Transverse colon (tissue), 4 donors: ENCODE measurements around the gene ZNF701.

ENCODE experiments used
- POLR2A ChIP-seq: fragments of 450-650 bp; IDR thresholded peaks from one replicate; pipeline ENCODE4 v1.6.1; 2016; ENCODE audit warnings: antibody characterized with exemption, mild to moderate bottlenecking, moderate library complexity
- POLR2AphosphoS5 ChIP-seq, 3 donors: sonication (generic); formaldehyde crosslinking; IDR thresholded peaks; one replicate each; pipeline ENCODE4 v1.6.1; 2016; ENCODE audit warnings: antibody characterized with exemption in 3 of 3
- TF ChIP-seq, protein P1 (sequence below), 5 experiments: fragments of 200-600 bp in 3 of 5; fragments of 450-650 bp in 2 of 5; sonication (generic) in 3 of 5; IDR thresholded peaks; 1 replicate in 2 of 5; 2 replicates in 3 of 5; pipeline ENCODE4 v1.5.1; 2016 to 2017; ENCODE audit warnings: antibody characterized with exemption in 5 of 5, inconsistent platforms in 3 of 5, mild to moderate bottlenecking in 2 of 5, moderate library complexity in 1 of 5

DNA sequence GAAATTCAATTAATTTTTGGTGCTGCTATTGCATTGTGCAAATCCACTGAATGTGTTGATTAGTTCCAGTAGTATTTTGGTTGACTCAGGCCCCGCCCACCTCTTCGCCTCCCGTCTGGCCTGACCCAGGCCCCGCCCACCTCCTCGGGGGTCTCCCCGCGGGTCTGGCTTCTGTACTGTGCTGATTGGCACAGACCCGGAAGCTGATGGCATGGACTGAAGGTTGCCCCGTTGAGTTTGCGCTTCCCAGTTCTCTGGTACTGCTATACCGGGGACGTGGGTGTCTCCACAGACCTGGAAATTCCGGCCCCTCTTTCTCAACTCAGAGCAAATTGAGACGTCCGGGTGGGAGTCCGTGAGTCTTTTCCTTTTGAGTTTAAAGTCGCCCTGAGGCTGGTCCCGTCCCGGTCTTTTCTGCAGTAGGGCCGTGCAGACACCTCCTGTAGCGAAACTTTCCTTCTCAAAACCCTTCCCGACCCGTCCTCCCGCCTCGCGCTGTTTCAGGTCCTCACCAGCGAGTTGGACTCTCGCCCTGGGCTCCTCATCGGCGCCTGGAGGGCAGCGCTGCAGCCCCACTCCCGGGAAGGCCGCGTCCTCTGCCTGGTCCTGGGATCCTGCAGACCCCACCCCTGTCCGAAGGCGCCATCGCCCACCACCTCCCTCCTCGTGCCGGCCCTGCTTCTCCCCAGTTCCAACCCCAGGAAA is 14.8 kb downstream of the ZNF701 start:
- TF ChIP-seq, protein P1, sequence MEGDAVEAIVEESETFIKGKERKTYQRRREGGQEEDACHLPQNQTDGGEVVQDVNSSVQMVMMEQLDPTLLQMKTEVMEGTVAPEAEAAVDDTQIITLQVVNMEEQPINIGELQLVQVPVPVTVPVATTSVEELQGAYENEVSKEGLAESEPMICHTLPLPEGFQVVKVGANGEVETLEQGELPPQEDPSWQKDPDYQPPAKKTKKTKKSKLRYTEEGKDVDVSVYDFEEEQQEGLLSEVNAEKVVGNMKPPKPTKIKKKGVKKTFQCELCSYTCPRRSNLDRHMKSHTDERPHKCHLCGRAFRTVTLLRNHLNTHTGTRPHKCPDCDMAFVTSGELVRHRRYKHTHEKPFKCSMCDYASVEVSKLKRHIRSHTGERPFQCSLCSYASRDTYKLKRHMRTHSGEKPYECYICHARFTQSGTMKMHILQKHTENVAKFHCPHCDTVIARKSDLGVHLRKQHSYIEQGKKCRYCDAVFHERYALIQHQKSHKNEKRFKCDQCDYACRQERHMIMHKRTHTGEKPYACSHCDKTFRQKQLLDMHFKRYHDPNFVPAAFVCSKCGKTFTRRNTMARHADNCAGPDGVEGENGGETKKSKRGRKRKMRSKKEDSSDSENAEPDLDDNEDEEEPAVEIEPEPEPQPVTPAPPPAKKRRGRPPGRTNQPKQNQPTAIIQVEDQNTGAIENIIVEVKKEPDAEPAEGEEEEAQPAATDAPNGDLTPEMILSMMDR (IDR thresholded peaks at IDR 0.05), result no peak
- TF ChIP-seq POLR2A (no peak), POLR2AphosphoS5 (IDR thresholded peaks at IDR 0.05) (no peak)
